HG03280 (cell line): ENCODE measurements around the gene GALNT2.
A peak's percentile ranks its signal among the peaks of the same experiment; 100 is the strongest.

ENCODE experiments used
- ATAC-seq: cut with Tn5 transposase; IDR thresholded peaks from one replicate; pipeline ENCODE4 v1.9.1; 2021; ENCODE audit warnings: mild to moderate bottlenecking, moderate library complexity; ENCODE audit not compliant: unreplicated experiment

Gene GALNT2

GRCh38 chr1:230087028-230087716 lies 20.1 kb downstream of the GALNT2 start:
- no peak for ATAC-seq

- ATAC-seq, result no peak
Measured at GRCh38 chr1:230087717-230088105, 20.7 kb downstream of the GALNT2 start.

- ATAC-seq, result no peak
Measured at GRCh38 chr1:230090194-230090711, 23.2 kb downstream of the GALNT2 start.

- no peak for ATAC-seq
Measured at GRCh38 chr1:230091473-230092231, 24.6 kb downstream of the GALNT2 start.

- ATAC-seq, result no peak
Measured at GRCh38 chr1:230094746-230095145, 27.7 kb downstream of the GALNT2 start.

GRCh38 chr1:230095938-230096337 lies 28.9 kb downstream of the GALNT2 start:
- no peak for ATAC-seq

- no peak for ATAC-seq
Measured at GRCh38 chr1:230097370-230097769, 30.3 kb downstream of the GALNT2 start.

- ATAC-seq, result no peak
Measured at GRCh38 chr1:230098723-230099122, 31.7 kb downstream of the GALNT2 start.

- no peak for ATAC-seq
Measured at GRCh38 chr1:230099465-230099864, 32.4 kb downstream of the GALNT2 start.

- no peak for ATAC-seq
Measured at GRCh38 chr1:230100932-230101331, 33.9 kb downstream of the GALNT2 start.

GRCh38 chr1:230101556-230101955 lies 34.5 kb downstream of the GALNT2 start:
- no peak for ATAC-seq

- no peak for ATAC-seq
Measured at GRCh38 chr1:230102046-230102445, 35.0 kb downstream of the GALNT2 start.

GRCh38 chr1:230102472-230102871 lies 35.4 kb downstream of the GALNT2 start:
- no peak for ATAC-seq

- ATAC-seq, result no peak
Measured at GRCh38 chr1:230103306-230104173, 36.5 kb downstream of the GALNT2 start.

GRCh38 chr1:230104395-230105244 lies 37.6 kb downstream of the GALNT2 start:
- peak; percentile 42 for ATAC-seq

GRCh38 chr1:230105245-230105753 lies 38.3 kb downstream of the GALNT2 start:
- ATAC-seq, result peak; percentile 0

GRCh38 chr1:230105754-230106625 lies 39.0 kb downstream of the GALNT2 start:
- ATAC-seq, result peak; percentile 23

GRCh38 chr1:230107941-230108340 lies 40.9 kb downstream of the GALNT2 start:
- ATAC-seq, result no peak

GRCh38 chr1:230108580-230108979 lies 41.5 kb downstream of the GALNT2 start:
- ATAC-seq, result no peak
